ENCODE data around the gene ZNF750.

DNA sequence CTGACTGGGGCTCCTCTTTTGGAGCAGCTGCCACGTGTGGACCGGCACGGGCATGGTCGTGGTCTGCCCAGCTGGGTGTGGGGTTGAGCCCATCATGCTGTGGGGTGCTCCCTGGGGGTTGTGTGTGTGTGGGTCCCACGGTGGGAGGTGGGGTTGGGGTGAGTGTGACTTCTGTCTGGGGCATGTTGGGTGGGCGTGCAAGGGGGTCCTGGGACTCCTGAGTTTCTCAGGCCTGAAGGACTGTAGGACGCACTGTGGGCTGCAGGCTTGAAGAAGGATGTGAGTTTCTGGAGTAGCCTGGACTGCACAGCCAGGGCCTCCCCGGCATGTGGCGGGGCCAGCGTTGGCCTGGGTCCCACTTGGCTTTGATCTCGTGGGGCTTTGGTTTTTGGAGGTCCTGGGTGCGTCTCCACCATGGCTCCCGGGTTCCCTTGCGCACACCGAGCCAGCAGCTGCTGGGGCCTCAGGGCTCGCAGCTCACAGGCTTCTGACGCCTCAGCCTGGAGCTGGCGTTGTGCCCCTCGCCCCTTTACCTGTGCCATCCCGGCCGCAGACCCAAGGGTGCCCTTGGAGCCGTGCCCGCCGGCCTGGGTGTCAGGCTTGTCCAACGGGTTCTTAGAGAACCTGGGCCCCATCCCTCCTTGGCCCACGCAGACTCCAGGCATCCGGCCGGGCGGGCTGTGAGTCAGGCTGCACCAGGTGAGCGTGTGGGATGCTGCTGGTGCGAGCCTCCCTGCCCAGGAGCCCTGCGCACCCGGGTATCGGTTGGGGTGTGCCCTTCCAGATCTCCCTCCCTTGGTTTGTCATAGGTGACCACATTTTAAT is 34.4 kb upstream of the ZNF750 start:
- TF ChIP-seq CTCF (IDR thresholded peaks at IDR 0.05; ENCODE audit: low read depth, low read length) (no peak), POLR2A (IDR thresholded peaks at IDR 0.05; ENCODE audit: extremely low read depth, insufficient read length) (no peak), MAX (IDR thresholded peaks at IDR 0.05; ENCODE audit: low read depth, low read length) (no peak)

All from NB4 (cell line).